PC-9 (cell line): ENCODE data around the gene UBE3C. TPM values are rescaled to one million over a fixed set of nuclear protein-coding genes. Genes with fewer than 3 reads are reported as not detected.

Experiments
- BruUV-seq: library from RNA; stranded (reverse); fragments of 400-500 nt; replicated peaks from 2 replicates; lab custom pipeline; 2021; lab: Mats Ljungman, UMichigan
- CTCF ChIA-PET: fragments of 300-600 bp; sonication (Branson Sonifier 250); formaldehyde crosslinking; loops from one replicate; lab custom pipeline; 2022; ENCODE audit warnings: antibody characterized with exemption; lab: Charles Lee
- POLR2A ChIA-PET: fragments of 300-600 bp; sonication (Branson Sonifier 250); formaldehyde crosslinking; loops from one replicate; lab custom pipeline; 2022; ENCODE audit warnings: antibody characterized with exemption; ENCODE audit not compliant: unreplicated experiment; lab: Charles Lee
- DNase-seq, 2 experiments: peaks; one replicate each; pipeline versions ENCODE4 v3.0.0 to v3.0.0-alpha.2; 2015 to 2022; ENCODE audit warnings: mixed read lengths in 1 of 2
- H2AFZ ChIP-seq: fragments of 200-600 bp; sonication (generic); 2 replicates; pipeline ENCODE4 v1.8.1; 2017; ENCODE audit warnings: antibody characterized with exemption
- H3F3A ChIP-seq: fragments of 200-600 bp; sonication (generic); 2 replicates; pipeline ENCODE4 v1.8.1; 2017; ENCODE audit warnings: antibody characterized with exemption, mild to moderate bottlenecking, low read depth; ENCODE audit not compliant: insufficient read depth
- H3K27ac ChIP-seq: fragments of 200-600 bp; sonication (generic); 2 replicates; pipeline ENCODE4 v1.6.1; 2016; ENCODE audit warnings: mixed run types
- H3K27me3 ChIP-seq: fragments of 200-600 bp; sonication (generic); 2 replicates; pipeline ENCODE4 v1.6.1; 2016; ENCODE audit warnings: low read depth, mixed run types; ENCODE audit not compliant: insufficient read depth
- H3K36me3 ChIP-seq: fragments of 200-600 bp; sonication (generic); 2 replicates; pipeline ENCODE4 v1.6.1; 2016; ENCODE audit warnings: low read depth, mixed run types
- H3K4me1 ChIP-seq: fragments of 200-600 bp; sonication (generic); replicated peaks from 2 replicates; pipeline ENCODE4 v1.6.1; 2016; ENCODE audit warnings: mixed run types; ENCODE audit not compliant: insufficient read depth
- H3K4me2 ChIP-seq: fragments of 200-600 bp; sonication (generic); 2 replicates; pipeline ENCODE4 v1.6.1; 2017; ENCODE audit warnings: mixed run types
- H3K4me3 ChIP-seq: fragments of 200-600 bp; sonication (generic); 2 replicates; pipeline ENCODE4 v1.6.1; 2016; ENCODE audit warnings: mixed run types
- H3K79me2 ChIP-seq: fragments of 200-600 bp; sonication (generic); 2 replicates; pipeline ENCODE4 v1.6.1; 2017; ENCODE audit warnings: low read depth, mixed run types
- H3K9me2 ChIP-seq: fragments of 200-600 bp; sonication (generic); 2 replicates; pipeline ENCODE4 v1.8.1; 2017; ENCODE audit warnings: mild to moderate bottlenecking; ENCODE audit not compliant: insufficient read depth
- H3K9me3 ChIP-seq: fragments of 200-600 bp; sonication (generic); 2 replicates; pipeline ENCODE4 v1.8.1; 2016; ENCODE audit warnings: low read depth; ENCODE audit not compliant: insufficient read depth
- H4K20me1 ChIP-seq: fragments of 200-600 bp; sonication (generic); 2 replicates; pipeline ENCODE4 v1.8.1; 2017; ENCODE audit not compliant: insufficient read depth
- CTCF ChIP-seq: fragments of 200-600 bp; sonication (generic); conservative IDR thresholded peaks from 2 replicates; pipeline ENCODE4 v1.6.1; 2017; ENCODE audit warnings: mixed run types, antibody characterized with exemption, mild to moderate bottlenecking, moderate library complexity
- EZH2 ChIP-seq: fragments of 200-600 bp; sonication (generic); IDR thresholded peaks from 2 replicates; pipeline ENCODE4 v1.8.0; 2017; ENCODE audit warnings: antibody characterized with exemption, low read depth
- intact Hi-C: fragments of 100-400 bp; cut with micrococcal nuclease; formaldehyde crosslinking; loops from one replicate; pipeline ENCODE4 v1.10.0; 2022; ENCODE audit not compliant: unreplicated experiment
- total RNA-seq: library from RNA; stranded (reverse); gene quantifications from 2 replicates; pipeline ENCODE4 v1.2.3, GENCODE V29; 2021

The UBE3C gene
- total RNA-seq, 1 experiment from 2014 or later: 77.6 TPM

GRCh38 chr7:157267516-157267915, 128.8 kb downstream of the UBE3C start:
- Histone ChIP-seq H3K36me3 (0 out of 2 replicates have a peak, but pooled peaks cover 16% of the 10 kb centered on the region), H3F3A (peaks cover 38% of the 10 kb centered on the region; the same call in 1 of the 2 replicates), H3K27ac (no peak overlapping the region), H3K4me2 (no peak overlapping the region), H3K79me2 (no peaks in the 10 kb centered on the region), H2AFZ (no peak overlapping the region), H3K9me3 (no peaks in the 10 kb centered on the region), H3K27me3 (no peaks in the 10 kb centered on the region), H4K20me1 (0 out of 2 replicates have a peak, but pooled peaks cover 6% of the 10 kb centered on the region), H3K4me3 (no peak overlapping the region), H3K9me2 (no peaks in the 10 kb centered on the region), H3K4me1 (no peaks in the 10 kb centered on the region)
- TF ChIP-seq EZH2 (no peak), CTCF (no peak)
- ChIA-PET CTCF (no interaction called here), POLR2A (no interaction called here)
- no peak for DNase-seq
- intact Hi-C loops: no loop called here
- no TSS peak for BruUV-seq

- H3K4me3 ChIP-seq: no peak overlapping the region
- H3K4me2 ChIP-seq: no peak overlapping the region
- 0 out of 2 replicates have a peak, but pooled peaks cover 6% of the 10 kb centered on the region for H4K20me1 ChIP-seq
- POLR2A ChIA-PET: no interaction called here
- H3F3A ChIP-seq: peaks cover 43% of the 10 kb centered on the region; the same call in 1 of the 2 replicates
- no peak overlapping the region for H3K27ac ChIP-seq
- CTCF ChIA-PET: no interaction called here
- no peaks in the 10 kb centered on the region for H3K9me2 ChIP-seq
- H3K4me1 ChIP-seq: no peaks in the 10 kb centered on the region
- no peak for DNase-seq
- no peaks in the 10 kb centered on the region for H3K79me2 ChIP-seq
- H3K27me3 ChIP-seq: no peaks in the 10 kb centered on the region
- intact Hi-C loops: no loop called here
- BruUV-seq: no TSS peak
- no peak for TF ChIP-seq CTCF
- no peak for TF ChIP-seq EZH2
- no peak overlapping the region for H2AFZ ChIP-seq
- H3K36me3 ChIP-seq: 0 out of 2 replicates have a peak, but pooled peaks cover 16% of the 10 kb centered on the region
- H3K9me3 ChIP-seq: no peaks in the 10 kb centered on the region
Observed at GRCh38 chr7:157267956-157268355, 129.2 kb downstream of the UBE3C start.

- Histone ChIP-seq H3K36me3 (0 out of 2 replicates have a peak, but pooled peaks cover 16% of the 10 kb centered on the region), H2AFZ (no peak overlapping the region), H3F3A (peaks cover 42% of the 10 kb centered on the region; the same call in 1 of the 2 replicates), H4K20me1 (0 out of 2 replicates have a peak, but pooled peaks cover 6% of the 10 kb centered on the region), H3K4me1 (no peaks in the 10 kb centered on the region), H3K27ac (no peak overlapping the region), H3K79me2 (no peaks in the 10 kb centered on the region), H3K4me3 (no peak overlapping the region), H3K9me3 (no peaks in the 10 kb centered on the region), H3K27me3 (no peaks in the 10 kb centered on the region), H3K4me2 (no peak overlapping the region), H3K9me2 (no peaks in the 10 kb centered on the region)
- intact Hi-C loops: no loop called here
- CTCF ChIA-PET: no interaction called here
- POLR2A ChIA-PET: no interaction called here
- no TSS peak for BruUV-seq
- TF ChIP-seq CTCF (no peak), EZH2 (no peak)
- DNase-seq: peak in 1 of 2 experiments; percentile 31
Observed at GRCh38 chr7:157268540-157268939, 129.8 kb downstream of the UBE3C start.
